HG03108 (cell line): ENCODE measurements around the gene CHMP4B.

Source experiments
- ATAC-seq: cut with Tn5 transposase; IDR thresholded peaks from one replicate; pipeline ENCODE4 v1.9.1; 2021; ENCODE audit warnings: moderate library complexity; ENCODE audit not compliant: unreplicated experiment

Gene CHMP4B

GRCh38 chr20:33837096-33837830 lies 26.1 kb downstream of the CHMP4B start:
- ATAC-seq: no peak

GRCh38 chr20:33838035-33838864 lies 27.1 kb downstream of the CHMP4B start:
- no peak for ATAC-seq

GRCh38 chr20:33839591-33839990 lies 28.4 kb downstream of the CHMP4B start:
- ATAC-seq: no peak

- ATAC-seq: no peak
These were observed 29.0 kb downstream of the CHMP4B start for GRCh38 chr20:33840160-33840559.

GRCh38 chr20:33840759-33841435 lies 29.7 kb downstream of the CHMP4B start:
- no peak for ATAC-seq

- no peak for ATAC-seq
These were observed 30.3 kb downstream of the CHMP4B start for GRCh38 chr20:33841436-33841799.

GRCh38 chr20:33842346-33842745 lies 31.2 kb downstream of the CHMP4B start:
- ATAC-seq: no peak

- no peak for ATAC-seq
These were observed 31.9 kb downstream of the CHMP4B start for GRCh38 chr20:33843050-33843449.

- peak; percentile 69 for ATAC-seq
These were observed 32.7 kb downstream of the CHMP4B start for GRCh38 chr20:33843854-33844253.

GRCh38 chr20:33846291-33846935 lies 35.3 kb downstream of the CHMP4B start:
- ATAC-seq: no peak

- no peak for ATAC-seq
These were observed 35.9 kb downstream of the CHMP4B start for GRCh38 chr20:33847006-33847405.

GRCh38 chr20:33848391-33848790 lies 37.2 kb downstream of the CHMP4B start:
- ATAC-seq: no peak

GRCh38 chr20:33850159-33850558 lies 39.0 kb downstream of the CHMP4B start:
- ATAC-seq: no peak

GRCh38 chr20:33851842-33852466 lies 40.8 kb downstream of the CHMP4B start:
- ATAC-seq: no peak

GRCh38 chr20:33852626-33853506 lies 41.7 kb downstream of the CHMP4B start:
- no peak for ATAC-seq

GRCh38 chr20:33853507-33853813 lies 42.3 kb downstream of the CHMP4B start:
- ATAC-seq: no peak

GRCh38 chr20:33857722-33858563 lies 46.8 kb downstream of the CHMP4B start:
- ATAC-seq: no peak

- ATAC-seq: no peak
These were observed 47.5 kb downstream of the CHMP4B start for GRCh38 chr20:33858666-33859065.

- peak; percentile 68 for ATAC-seq
These were observed 48.1 kb downstream of the CHMP4B start for GRCh38 chr20:33859157-33859695.
